ENCODE results near the gene MISP3. TPM values are rescaled to one million over a fixed set of nuclear protein-coding genes. Genes with fewer than 3 reads are reported as not detected.

MISP3 gene
- total RNA-seq, 1 donor from 2014 or later: 8.1 TPM

- Histone ChIP-seq H3K27me3 (ENCODE audit: low read depth) (no peaks in the 10 kb centered on the region), H3K9me3 (replicated peaks) (no peaks in the 10 kb centered on the region), H3K4me3 (peak overlapping the region; percentile 29), H3K36me3 (peaks cover 50% of the 10 kb centered on the region), H3K27ac (replicated peaks) (peak overlapping the region; percentile 100), H3K4me1 (peaks cover 66% of the 10 kb centered on the region)
- peak; percentile 39 for TF ChIP-seq CTCF (IDR thresholded peaks at IDR 0.05; ENCODE audit: borderline replicate concordance)
- intact Hi-C loops (cut with micrococcal nuclease): no loop called here
- DNase-seq: peak; percentile 41
These were observed 34.3 kb downstream of the MISP3 start for GRCh38 chr19:14106840-14107239.

DNA sequence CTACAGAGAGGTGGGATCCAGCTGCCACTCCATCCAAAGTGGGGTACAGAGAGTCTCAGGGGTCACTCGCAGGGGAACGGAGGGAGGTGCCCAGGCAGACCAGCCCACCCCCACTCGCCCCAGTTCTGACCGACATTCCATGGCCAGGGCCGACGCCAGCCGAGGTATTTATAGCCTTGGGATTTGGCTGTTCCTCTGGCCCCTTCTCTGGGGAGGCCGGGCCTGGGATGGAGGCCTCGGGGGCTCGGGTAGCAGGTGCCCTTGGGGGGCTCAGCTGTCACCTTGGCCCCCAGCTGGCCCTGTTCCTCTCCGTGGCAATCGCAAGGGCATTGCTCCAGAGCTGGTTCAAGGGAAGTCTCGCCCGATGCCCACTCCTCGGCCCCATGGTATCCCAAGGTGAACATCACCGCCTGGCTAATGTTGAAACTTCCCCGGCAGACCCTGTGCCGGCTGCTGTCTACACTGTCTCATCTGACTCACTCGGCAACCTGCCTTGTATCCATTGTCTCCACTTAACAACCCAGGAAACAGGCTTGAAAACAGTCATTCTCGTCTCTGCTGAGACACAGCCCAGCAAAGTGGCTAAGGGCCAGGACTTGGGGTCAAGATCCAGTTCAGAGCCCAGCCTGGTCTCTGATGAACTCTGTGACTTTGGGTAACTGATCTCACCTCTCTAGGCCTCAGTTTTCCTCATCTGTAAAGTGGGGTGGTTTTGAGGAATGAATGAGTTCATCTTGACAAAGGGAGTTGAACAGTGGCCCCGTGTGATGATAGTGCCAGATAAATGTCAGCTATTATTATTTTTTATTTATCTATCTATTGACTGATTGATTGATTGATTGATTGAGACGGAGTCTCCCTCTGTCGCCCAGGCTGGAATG, 35.2 kb downstream of the MISP3 start:
- peak overlapping the region; percentile 29 for H3K4me3 ChIP-seq
- peak overlapping the region; percentile 100 for H3K27ac ChIP-seq (replicated peaks)
- intact Hi-C loops (cut with micrococcal nuclease): no loop called here
- no peaks in the 10 kb centered on the region for H3K9me3 ChIP-seq (replicated peaks)
- no peak for TF ChIP-seq CTCF (IDR thresholded peaks at IDR 0.05; ENCODE audit: borderline replicate concordance)
- H3K36me3 ChIP-seq: peaks cover 40% of the 10 kb centered on the region
- peak; percentile 79 for DNase-seq
- H3K4me1 ChIP-seq: peaks cover 66% of the 10 kb centered on the region
- H3K27me3 ChIP-seq (ENCODE audit: low read depth): no peaks in the 10 kb centered on the region

DNA sequence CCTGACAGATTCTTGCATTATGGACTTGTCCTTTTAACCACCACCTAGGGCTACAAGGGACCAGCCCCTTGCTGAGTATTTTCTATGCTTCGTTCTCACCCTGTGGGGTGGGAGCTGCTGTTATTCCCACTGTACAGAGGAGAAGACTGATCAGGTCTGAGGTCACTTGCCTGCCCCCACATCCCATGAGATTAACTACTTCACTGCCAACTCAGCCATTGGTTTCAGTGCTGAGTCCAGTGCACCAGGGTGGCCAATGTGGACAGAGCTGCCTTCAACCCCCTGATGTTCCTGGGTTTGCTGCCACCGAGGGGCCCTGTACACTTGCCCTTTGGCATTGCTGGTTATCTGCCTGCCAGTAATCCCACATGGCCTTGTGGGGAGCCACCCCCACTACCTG, 38.1 kb downstream of the MISP3 start:
- DNase-seq: no peak
- Histone ChIP-seq H3K9me3 (replicated peaks) (no peaks in the 10 kb centered on the region), H3K4me3 (no peak overlapping the region), H3K4me1 (peaks cover 84% of the 10 kb centered on the region), H3K27ac (replicated peaks) (peak overlapping the region; percentile 100), H3K36me3 (peaks cover 11% of the 10 kb centered on the region), H3K27me3 (ENCODE audit: low read depth) (no peaks in the 10 kb centered on the region)
- TF ChIP-seq CTCF (IDR thresholded peaks at IDR 0.05; ENCODE audit: borderline replicate concordance): no peak
- intact Hi-C loops (cut with micrococcal nuclease): no loop called here

GRCh38 chr19:14111486-14111885, 38.9 kb downstream of the MISP3 start:
- no peak for DNase-seq
- Histone ChIP-seq H3K27me3 (ENCODE audit: low read depth) (no peaks in the 10 kb centered on the region), H3K27ac (replicated peaks) (peak overlapping the region; percentile 100), H3K4me3 (peak overlapping the region; percentile 60), H3K9me3 (replicated peaks) (no peaks in the 10 kb centered on the region), H3K4me1 (peaks cover 92% of the 10 kb centered on the region), H3K36me3 (peaks cover 3% of the 10 kb centered on the region)
- intact Hi-C loops (cut with micrococcal nuclease): no loop called here
- TF ChIP-seq CTCF (IDR thresholded peaks at IDR 0.05; ENCODE audit: borderline replicate concordance): no peak

DNA sequence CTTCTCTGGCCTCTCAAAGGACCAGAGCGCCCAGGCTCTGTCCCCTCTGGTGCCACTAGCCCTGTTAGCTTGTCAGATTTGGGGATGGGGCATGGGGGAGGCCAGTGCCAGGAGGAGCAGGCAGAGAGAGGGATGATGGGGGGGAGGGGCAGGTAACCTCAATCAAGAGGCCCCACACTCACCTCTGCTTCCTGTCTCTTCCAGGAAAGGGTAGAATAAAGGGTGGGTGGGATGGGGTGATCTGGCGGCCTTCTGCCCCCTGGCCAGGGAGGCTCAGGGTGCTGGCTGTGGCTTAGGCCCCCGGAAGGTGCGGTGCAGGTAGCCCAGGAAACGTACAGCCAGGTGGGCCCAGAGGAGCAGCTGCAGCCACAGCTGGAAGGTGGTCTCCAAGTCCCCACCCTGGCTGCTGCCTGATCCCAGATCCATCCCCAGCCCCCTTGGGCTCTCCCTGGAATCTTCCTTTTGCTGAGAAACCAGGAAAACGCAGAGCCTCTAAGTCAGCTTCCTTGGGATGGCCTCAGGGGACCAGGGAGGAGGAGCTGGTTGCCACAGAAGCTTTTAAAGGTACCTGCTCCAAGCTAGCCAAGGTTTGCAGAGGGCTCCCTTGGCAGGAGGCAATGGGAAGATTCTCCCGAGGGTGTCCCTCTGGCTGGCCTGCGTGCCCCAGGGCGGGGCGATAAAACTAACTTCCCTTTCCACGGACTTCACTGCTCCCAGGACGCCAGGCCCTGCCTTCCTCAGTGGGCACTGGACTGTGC, 39.6 kb downstream of the MISP3 start:
- Histone ChIP-seq H3K4me3 (peak overlapping the region; percentile 60), H3K27me3 (ENCODE audit: low read depth) (no peaks in the 10 kb centered on the region), H3K36me3 (no peaks in the 10 kb centered on the region), H3K27ac (replicated peaks) (peak overlapping the region; percentile 100), H3K4me1 (peaks cover 92% of the 10 kb centered on the region), H3K9me3 (replicated peaks) (no peaks in the 10 kb centered on the region)
- DNase-seq: peak; percentile 44
- no peak for TF ChIP-seq CTCF (IDR thresholded peaks at IDR 0.05; ENCODE audit: borderline replicate concordance)
- intact Hi-C loops (cut with micrococcal nuclease): no loop called here
